GM12892 (cell line): ENCODE results near the gene DNAJC18.

Experiments used
- POLR2A ChIP-seq: IDR thresholded peaks from 2 replicates; pipeline ENCODE4 v1.6.1; 2011; ENCODE audit warnings: low read depth, low read length, control low read depth
- TAF1 ChIP-seq: IDR thresholded peaks from 2 replicates; pipeline ENCODE4 v1.6.1; 2011; ENCODE audit warnings: low read depth, mild to moderate bottlenecking, control low read depth, low read length, borderline replicate concordance

DNA sequence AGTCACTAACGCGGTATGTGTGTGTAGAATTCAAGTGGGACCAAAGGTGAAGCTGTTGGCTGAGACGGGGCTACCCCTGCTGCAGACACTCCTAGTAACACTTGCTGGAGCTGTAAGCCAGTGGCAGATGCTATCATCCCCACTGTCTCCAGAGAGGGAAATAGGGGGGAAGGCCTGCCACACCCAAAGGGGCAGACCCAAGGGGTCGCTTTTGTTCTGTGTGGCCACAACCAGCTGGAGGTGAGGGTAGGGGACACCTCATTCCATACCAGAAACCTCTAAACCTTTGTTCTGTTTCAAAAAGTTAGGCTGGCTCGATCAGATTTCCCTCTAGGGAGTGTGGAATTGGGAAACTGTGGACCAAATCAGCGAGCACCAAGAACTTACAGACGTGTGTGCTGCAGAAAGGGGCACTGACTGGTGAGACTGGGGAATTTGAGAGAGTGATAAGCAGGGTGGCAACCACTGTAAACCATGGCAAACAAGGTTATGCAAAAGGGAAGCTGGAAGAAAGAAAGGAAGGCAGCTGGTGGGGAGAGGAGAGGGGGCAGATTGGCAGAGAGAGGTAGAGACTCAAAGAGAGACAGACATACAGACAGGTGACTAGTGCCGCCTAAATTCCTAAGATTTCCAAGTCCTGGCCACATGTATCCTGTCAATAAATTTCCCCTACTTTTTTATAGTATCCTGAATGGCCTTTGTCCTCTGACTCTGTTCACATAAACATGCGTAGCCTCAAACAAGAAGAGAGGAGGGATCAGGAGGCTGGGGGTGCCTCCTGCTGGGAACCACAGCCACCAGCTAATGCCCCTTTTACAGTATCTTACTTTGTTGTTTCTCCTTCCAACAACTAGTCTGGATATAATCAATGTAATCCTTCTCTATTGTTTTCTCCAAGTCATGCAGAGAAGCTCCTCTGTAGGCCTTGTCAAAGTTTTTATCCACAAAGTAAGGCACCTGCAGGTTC, 19.8 kb downstream of the DNAJC18 start:
- TF ChIP-seq POLR2A (no peak), TAF1 (no peak)
